BLaER1 treated with 17β-estradiol and CSF1 and Interleukin-3, amounts not matched to agents 10 nM and 100 nM (cell line): Measurements from ENCODE around the gene CETP.

Source experiments
- H3K27ac ChIP-seq, 11 experiments: shearing (Covaris generic); formaldehyde crosslinking; 2 replicates each; pipeline ENCODE4 v1.8.1; 2022
- H3K27me3 ChIP-seq, 11 experiments: shearing (Covaris generic); formaldehyde crosslinking; 2 replicates each; pipeline ENCODE4 v1.8.1; 2022
- H3K36me3 ChIP-seq, 11 experiments: shearing (Covaris generic); formaldehyde crosslinking; 2 replicates each; pipeline ENCODE4 v1.8.1; 2022
- H3K4me1 ChIP-seq, 10 experiments: shearing (Covaris generic); formaldehyde crosslinking; 2 replicates each; pipeline ENCODE4 v1.8.1; 2022
- H3K4me2 ChIP-seq, 11 experiments: shearing (Covaris generic); formaldehyde crosslinking; 2 replicates each; pipeline ENCODE4 v1.8.1; 2022
- H3K4me3 ChIP-seq, 10 experiments: shearing (Covaris generic); formaldehyde crosslinking; 2 replicates each; pipeline ENCODE4 v1.8.1; 2022
- H3K9ac ChIP-seq, 11 experiments: shearing (Covaris generic); formaldehyde crosslinking; 2 replicates each; pipeline ENCODE4 v1.8.1; 2022
- H3K9me3 ChIP-seq, 11 experiments: shearing (Covaris generic); formaldehyde crosslinking; replicated peaks in 1 of 11; 2 replicates each; pipeline ENCODE4 v1.8.1; 2022
- H4K20me1 ChIP-seq, 11 experiments: shearing (Covaris generic); formaldehyde crosslinking; 2 replicates each; pipeline ENCODE4 v1.8.1; 2022
- Cebpa-rat ChIP-seq, 11 experiments: shearing (Covaris generic); IDR thresholded peaks; 2 replicates each; pipeline ENCODE4 v1.8.1; 2022

Gene CETP

GRCh38 chr16:56977823-56978430 is 16.2 kb downstream of the CETP start:
- Histone ChIP-seq H3K36me3 (no peaks in the 10 kb centered on the region), H3K9ac (0 out of 22 replicates have a peak overlapping the region, but pooled peaks of 1 of the 11 experiments have one; percentile 20), H3K9me3 (peaks cover 0 to 11% (median 0%) of the 10 kb centered on the region in 11 experiments; a peak in 6 of 22 replicates), H3K4me2 (peak overlapping the region; percentile 2 to 99 (median 84); a peak in 19 of 22 replicates), H3K27me3 (no peaks in the 10 kb centered on the region), H3K4me3 (no peak overlapping the region), H4K20me1 (no peaks in the 10 kb centered on the region), H3K27ac (0 out of 22 replicates have a peak overlapping the region, but pooled peaks of 1 of the 11 experiments have one; percentile 4), H3K4me1 (peaks cover 54 to 88% (median 83%) of the 10 kb centered on the region in 10 experiments)
- TF ChIP-seq Cebpa-rat (IDR thresholded peaks at IDR 0.05): no peak

- H3K9me3 ChIP-seq: peaks cover 0 to 11% (median 0%) of the 10 kb centered on the region in 11 experiments; a peak in 6 of 22 replicates
- H3K4me3 ChIP-seq: no peak overlapping the region
- no peak overlapping the region for H3K27ac ChIP-seq
- peaks cover 65 to 90% (median 84%) of the 10 kb centered on the region in 10 experiments for H3K4me1 ChIP-seq
- H3K27me3 ChIP-seq: no peaks in the 10 kb centered on the region
- H3K4me2 ChIP-seq: peak overlapping the region in 10 of 11 experiments; percentile 51 to 99 (median 87); a peak in 18 of 22 replicates
- no peak for TF ChIP-seq Cebpa-rat (IDR thresholded peaks at IDR 0.05)
- H3K36me3 ChIP-seq: no peaks in the 10 kb centered on the region
- no peaks in the 10 kb centered on the region for H4K20me1 ChIP-seq
- H3K9ac ChIP-seq: no peak overlapping the region
These were observed 18.4 kb downstream of the CETP start for GRCh38 chr16:56980201-56980535.

- peak overlapping the region; percentile 63 to 99 (median 90) for H3K4me2 ChIP-seq
- H4K20me1 ChIP-seq: no peaks in the 10 kb centered on the region
- H3K9ac ChIP-seq: peak overlapping the region in 8 of 11 experiments; percentile 3 to 61 (median 32); a peak in 14 of 22 replicates
- H3K4me3 ChIP-seq: peak overlapping the region in 1 of 10 experiments; percentile 8; a peak in 2 of 20 replicates
- H3K9me3 ChIP-seq: peaks cover 0 to 11% (median 0%) of the 10 kb centered on the region in 11 experiments; a peak in 6 of 22 replicates
- no peaks in the 10 kb centered on the region for H3K27me3 ChIP-seq
- no peak for TF ChIP-seq Cebpa-rat (IDR thresholded peaks at IDR 0.05)
- no peaks in the 10 kb centered on the region for H3K36me3 ChIP-seq
- H3K4me1 ChIP-seq: peaks cover 72 to 90% (median 85%) of the 10 kb centered on the region in 10 experiments
- H3K27ac ChIP-seq: peak overlapping the region in 8 of 11 experiments; percentile 2 to 67 (median 42); a peak in 14 of 22 replicates
These were observed 19.3 kb downstream of the CETP start for GRCh38 chr16:56980792-56981724.

- Histone ChIP-seq H3K36me3 (no peaks in the 10 kb centered on the region), H4K20me1 (no peaks in the 10 kb centered on the region), H3K4me2 (peak overlapping the region; percentile 63 to 99 (median 90)), H3K9ac (peak overlapping the region in 5 of 11 experiments; percentile 9 to 61 (median 31); a peak in 3 of 22 replicates), H3K9me3 (peaks cover 0 to 11% (median 0%) of the 10 kb centered on the region in 11 experiments; a peak in 6 of 22 replicates), H3K27ac (peak overlapping the region in 6 of 11 experiments; percentile 20 to 67 (median 53); a peak in 6 of 22 replicates), H3K4me3 (peak overlapping the region in 1 of 10 experiments; percentile 8; a peak in 1 of 20 replicates), H3K4me1 (peaks cover 79 to 97% (median 92%) of the 10 kb centered on the region in 10 experiments), H3K27me3 (no peaks in the 10 kb centered on the region)
- TF ChIP-seq Cebpa-rat (IDR thresholded peaks at IDR 0.05): no peak
These were observed 20.1 kb downstream of the CETP start for GRCh38 chr16:56981729-56982271.

- no peaks in the 10 kb centered on the region for H4K20me1 ChIP-seq
- H3K4me2 ChIP-seq: peak overlapping the region; percentile 42 to 99 (median 90)
- TF ChIP-seq Cebpa-rat (IDR thresholded peaks at IDR 0.05): no peak
- H3K4me1 ChIP-seq: peaks cover 87 to 100% (median 99%) of the 10 kb centered on the region in 10 experiments
- no peaks in the 10 kb centered on the region for H3K36me3 ChIP-seq
- peaks cover 0 to 11% (median 0%) of the 10 kb centered on the region in 11 experiments; a peak in 6 of 22 replicates for H3K9me3 ChIP-seq
- peak overlapping the region in 5 of 11 experiments; percentile 6 to 52 (median 25); a peak in 3 of 22 replicates for H3K27ac ChIP-seq
- H3K9ac ChIP-seq: peak overlapping the region in 3 of 11 experiments; percentile 20 to 45 (median 34); a peak in 3 of 22 replicates
- no peak overlapping the region for H3K4me3 ChIP-seq
- H3K27me3 ChIP-seq: no peaks in the 10 kb centered on the region
These were observed 20.9 kb downstream of the CETP start for GRCh38 chr16:56982695-56983094.

- H3K9me3 ChIP-seq: peaks cover 0 to 11% (median 0%) of the 10 kb centered on the region in 11 experiments; a peak in 6 of 22 replicates
- H3K9ac ChIP-seq: peak overlapping the region in 7 of 11 experiments; percentile 8 to 45 (median 20); a peak in 8 of 22 replicates
- no peak for TF ChIP-seq Cebpa-rat (IDR thresholded peaks at IDR 0.05)
- H3K4me1 ChIP-seq: peaks cover 87 to 100% (median 99%) of the 10 kb centered on the region in 10 experiments
- no peak overlapping the region for H3K4me3 ChIP-seq
- H3K4me2 ChIP-seq: peak overlapping the region; percentile 42 to 99 (median 90)
- no peaks in the 10 kb centered on the region for H3K27me3 ChIP-seq
- H3K36me3 ChIP-seq: no peaks in the 10 kb centered on the region
- peak overlapping the region in 7 of 11 experiments; percentile 6 to 52 (median 22); a peak in 8 of 22 replicates for H3K27ac ChIP-seq
- H4K20me1 ChIP-seq: no peaks in the 10 kb centered on the region
These were observed 21.5 kb downstream of the CETP start for GRCh38 chr16:56983211-56983751.

GRCh38 chr16:56984639-56985038 is 22.9 kb downstream of the CETP start:
- TF ChIP-seq Cebpa-rat (IDR thresholded peaks at IDR 0.05): no peak
- Histone ChIP-seq H3K27ac (peak overlapping the region in 4 of 11 experiments; percentile 35 to 58 (median 51); a peak in 1 of 22 replicates), H3K4me2 (peak overlapping the region; percentile 60 to 99 (median 90)), H4K20me1 (no peaks in the 10 kb centered on the region), H3K9me3 (peaks cover 0 to 8% (median 0%) of the 10 kb centered on the region in 11 experiments; a peak in 6 of 22 replicates), H3K27me3 (no peaks in the 10 kb centered on the region), H3K4me1 (peaks cover 91 to 97% (median 95%) of the 10 kb centered on the region in 10 experiments), H3K36me3 (no peaks in the 10 kb centered on the region), H3K9ac (no peak overlapping the region), H3K4me3 (no peak overlapping the region)
